Measurements from ENCODE around the gene NTRK2.

Gene NTRK2

GRCh38 chr9:84748112-84748511 lies 78.6 kb downstream of the NTRK2 start:
- Histone ChIP-seq H3K79me2 (no peaks in the 10 kb centered on the region), H3K4me1 (no peaks in the 10 kb centered on the region), H3K27ac (no peak overlapping the region), H2AFZ (no peak overlapping the region), H3K4me2 (ENCODE audit: low read length) (no peak overlapping the region), H3K4me3 (ENCODE audit: low read depth, low read length) (no peak overlapping the region), H3K36me3 (ENCODE audit: control insufficient read depth, insufficient read depth, low read length) (no peaks in the 10 kb centered on the region), H3K9me3 (ENCODE audit: control insufficient read depth, low read length) (no peaks in the 10 kb centered on the region), H3K9ac (no peak overlapping the region), H3K27me3 (ENCODE audit: control insufficient read depth, insufficient read depth, low read length) (no peaks in the 10 kb centered on the region)
- TF ChIP-seq CTCF (IDR thresholded peaks at IDR 0.05), result no peak

DNA sequence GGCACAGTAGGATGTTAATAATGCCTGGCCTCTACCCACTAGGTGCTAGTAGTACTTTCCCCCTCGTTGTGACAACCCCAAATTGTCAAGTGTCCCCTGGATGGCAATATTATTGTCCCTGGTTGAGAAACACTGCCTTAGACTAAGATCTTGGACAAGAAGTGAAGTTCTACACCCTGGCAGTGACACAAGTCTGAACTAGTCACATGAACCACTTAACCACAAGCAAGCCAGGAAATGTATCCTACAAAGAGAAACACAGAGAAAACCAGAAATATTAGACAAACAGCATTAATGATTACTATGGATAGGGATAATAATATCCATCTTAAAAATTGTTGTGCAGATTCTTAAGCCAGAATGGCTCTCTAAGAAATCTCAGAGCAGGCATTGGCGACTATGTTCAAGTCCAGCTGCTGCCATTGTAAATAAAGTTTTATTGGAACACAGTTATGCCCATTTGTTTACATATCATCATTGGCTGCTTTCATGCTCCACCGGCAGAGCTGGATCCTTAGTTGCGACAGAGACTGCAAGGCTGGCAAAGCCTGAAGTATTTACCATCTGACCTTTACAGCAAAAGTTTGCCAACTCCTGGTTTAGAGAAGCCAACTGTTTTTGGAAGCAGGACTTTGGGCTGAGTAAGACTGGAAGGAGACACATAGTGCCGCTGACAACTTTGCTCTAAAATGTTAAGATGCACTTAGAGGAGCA lies 80.8 kb downstream of the NTRK2 start:
- no peaks in the 10 kb centered on the region for H3K9me3 ChIP-seq (ENCODE audit: control insufficient read depth, low read length)
- no peak for TF ChIP-seq CTCF (IDR thresholded peaks at IDR 0.05)
- no peak overlapping the region for H3K27ac ChIP-seq
- H3K79me2 ChIP-seq, result no peaks in the 10 kb centered on the region
- no peak overlapping the region for H3K4me3 ChIP-seq (ENCODE audit: low read depth, low read length)
- no peaks in the 10 kb centered on the region for H3K36me3 ChIP-seq (ENCODE audit: control insufficient read depth, insufficient read depth, low read length)
- H3K4me1 ChIP-seq, result no peaks in the 10 kb centered on the region
- no peaks in the 10 kb centered on the region for H3K27me3 ChIP-seq (ENCODE audit: control insufficient read depth, insufficient read depth, low read length)
- H3K4me2 ChIP-seq (ENCODE audit: low read length), result no peak overlapping the region
- no peak overlapping the region for H2AFZ ChIP-seq
- H3K9ac ChIP-seq, result no peak overlapping the region

- no peaks in the 10 kb centered on the region for H3K27me3 ChIP-seq (ENCODE audit: control insufficient read depth, insufficient read depth, low read length)
- H3K9ac ChIP-seq, result no peak overlapping the region
- H3K4me3 ChIP-seq (ENCODE audit: low read depth, low read length), result no peak overlapping the region
- H3K27ac ChIP-seq, result no peak overlapping the region
- no peak overlapping the region for H2AFZ ChIP-seq
- H3K4me2 ChIP-seq (ENCODE audit: low read length), result no peak overlapping the region
- no peaks in the 10 kb centered on the region for H3K4me1 ChIP-seq
- TF ChIP-seq CTCF (IDR thresholded peaks at IDR 0.05), result no peak
- H3K36me3 ChIP-seq (ENCODE audit: control insufficient read depth, insufficient read depth, low read length), result no peaks in the 10 kb centered on the region
- H3K9me3 ChIP-seq (ENCODE audit: control insufficient read depth, low read length), result no peaks in the 10 kb centered on the region
- no peaks in the 10 kb centered on the region for H3K79me2 ChIP-seq
Observed at GRCh38 chr9:84751921-84752320, 82.4 kb downstream of the NTRK2 start.

GRCh38 chr9:84754461-84754860 lies 84.9 kb downstream of the NTRK2 start:
- Histone ChIP-seq H3K4me1 (no peaks in the 10 kb centered on the region), H2AFZ (no peak overlapping the region), H3K4me3 (ENCODE audit: low read depth, low read length) (no peak overlapping the region), H3K36me3 (ENCODE audit: control insufficient read depth, insufficient read depth, low read length) (no peaks in the 10 kb centered on the region), H3K27me3 (ENCODE audit: control insufficient read depth, insufficient read depth, low read length) (no peaks in the 10 kb centered on the region), H3K27ac (no peak overlapping the region), H3K4me2 (ENCODE audit: low read length) (no peak overlapping the region), H3K9me3 (ENCODE audit: control insufficient read depth, low read length) (no peaks in the 10 kb centered on the region), H3K79me2 (no peaks in the 10 kb centered on the region), H3K9ac (no peak overlapping the region)
- no peak for TF ChIP-seq CTCF (IDR thresholded peaks at IDR 0.05)

- Histone ChIP-seq H3K4me2 (ENCODE audit: low read length) (no peak overlapping the region), H3K79me2 (no peaks in the 10 kb centered on the region), H3K4me1 (no peaks in the 10 kb centered on the region), H3K4me3 (ENCODE audit: low read depth, low read length) (no peak overlapping the region), H3K27ac (no peak overlapping the region), H2AFZ (no peak overlapping the region), H3K9me3 (ENCODE audit: control insufficient read depth, low read length) (no peaks in the 10 kb centered on the region), H3K9ac (no peak overlapping the region), H3K27me3 (ENCODE audit: control insufficient read depth, insufficient read depth, low read length) (no peaks in the 10 kb centered on the region), H3K36me3 (ENCODE audit: control insufficient read depth, insufficient read depth, low read length) (no peaks in the 10 kb centered on the region)
- TF ChIP-seq CTCF (IDR thresholded peaks at IDR 0.05), result no peak
Observed at GRCh38 chr9:84754881-84755280, 85.4 kb downstream of the NTRK2 start.
